Lower leg skin (tissue), 3 donors: ENCODE results near the gene TIGD1.

Source experiments
- CTCF ChIP-seq, 3 donors: fragments of 450-650 bp; IDR thresholded peaks; one replicate each; pipeline ENCODE4 v1.5.1; 2016; ENCODE audit warnings: antibody characterized with exemption in 3 of 3, mild to moderate bottlenecking in 3 of 3, moderate library complexity in 2 of 3
- POLR2A ChIP-seq, 2 donors: fragments of 450-650 bp; IDR thresholded peaks; one replicate each; pipeline ENCODE4 v1.6.1; 2016 to 2017; ENCODE audit warnings: antibody characterized with exemption in 2 of 2, mild to moderate bottlenecking in 1 of 2, moderate library complexity in 1 of 2

DNA sequence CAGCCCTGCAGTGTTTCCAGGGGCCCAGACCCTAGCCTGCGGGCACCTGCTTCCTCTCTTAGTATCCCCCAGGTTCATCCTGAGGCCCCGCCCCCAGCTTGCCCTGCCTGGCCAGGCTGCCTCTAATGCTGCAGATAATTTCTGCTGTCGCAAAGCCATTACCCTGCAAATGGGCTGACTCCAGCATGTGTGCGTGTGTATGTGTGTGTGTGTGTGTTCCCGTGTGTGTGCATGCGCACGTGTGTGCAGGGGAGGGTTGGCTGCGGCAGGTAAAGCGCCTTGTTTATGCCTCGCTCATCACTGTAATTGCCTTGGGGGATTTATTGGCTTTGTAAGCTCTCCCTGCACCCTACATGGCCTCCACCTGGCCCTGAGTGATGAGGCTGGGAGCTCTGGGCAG, 37.8 kb downstream of the TIGD1 start:
- no peak for TF ChIP-seq CTCF (IDR thresholded peaks at IDR 0.05)
- TF ChIP-seq POLR2A (IDR thresholded peaks at IDR 0.05): no peak
